ENCODE measurements around the gene GARNL3.

DNA sequence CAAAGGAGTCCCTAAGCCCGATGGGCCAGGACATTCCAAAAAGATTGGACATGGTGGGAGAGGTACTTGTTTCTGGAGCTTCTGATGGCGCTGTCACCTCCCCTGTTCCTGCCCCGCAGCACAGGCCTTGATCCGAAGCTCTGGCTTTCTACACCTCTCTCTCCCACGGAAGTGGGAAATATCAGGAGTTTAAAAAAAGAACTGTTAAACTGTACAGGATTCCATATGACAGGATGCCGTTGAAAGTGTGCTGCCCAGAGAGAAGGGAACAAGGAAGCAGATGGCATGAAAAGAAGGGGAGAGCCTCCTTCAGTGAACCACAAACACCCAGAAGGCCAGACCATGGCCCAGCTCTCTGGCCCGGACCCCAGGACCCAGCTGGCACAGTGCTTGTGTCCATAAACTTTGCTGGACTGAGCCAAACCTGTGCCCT is 105.6 kb downstream of the GARNL3 start:
- TF ChIP-seq, protein P1, sequence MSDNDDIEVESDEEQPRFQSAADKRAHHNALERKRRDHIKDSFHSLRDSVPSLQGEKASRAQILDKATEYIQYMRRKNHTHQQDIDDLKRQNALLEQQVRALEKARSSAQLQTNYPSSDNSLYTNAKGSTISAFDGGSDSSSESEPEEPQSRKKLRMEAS (IDR thresholded peaks at IDR 0.05) = no peak
- TF ChIP-seq SIX1 (CRISPR knock-in tag; IDR thresholded peaks at IDR 0.05; ENCODE audit: borderline replicate concordance) = no peak
- TF ChIP-seq MAFF (IDR thresholded peaks at IDR 0.05; ENCODE audit: low read depth, low read length) = no peak
- no peak for TF ChIP-seq HES4 (CRISPR knock-in tag; IDR thresholded peaks at IDR 0.05; ENCODE audit: borderline replicate concordance)
- no peak for TF ChIP-seq KLF15 (CRISPR knock-in tag; IDR thresholded peaks at IDR 0.05; ENCODE audit: borderline replicate concordance)
- TF ChIP-seq ZNF75D (CRISPR knock-in tag; IDR thresholded peaks at IDR 0.05; ENCODE audit: borderline replicate concordance) = no peak
- TF ChIP-seq, protein P2, sequence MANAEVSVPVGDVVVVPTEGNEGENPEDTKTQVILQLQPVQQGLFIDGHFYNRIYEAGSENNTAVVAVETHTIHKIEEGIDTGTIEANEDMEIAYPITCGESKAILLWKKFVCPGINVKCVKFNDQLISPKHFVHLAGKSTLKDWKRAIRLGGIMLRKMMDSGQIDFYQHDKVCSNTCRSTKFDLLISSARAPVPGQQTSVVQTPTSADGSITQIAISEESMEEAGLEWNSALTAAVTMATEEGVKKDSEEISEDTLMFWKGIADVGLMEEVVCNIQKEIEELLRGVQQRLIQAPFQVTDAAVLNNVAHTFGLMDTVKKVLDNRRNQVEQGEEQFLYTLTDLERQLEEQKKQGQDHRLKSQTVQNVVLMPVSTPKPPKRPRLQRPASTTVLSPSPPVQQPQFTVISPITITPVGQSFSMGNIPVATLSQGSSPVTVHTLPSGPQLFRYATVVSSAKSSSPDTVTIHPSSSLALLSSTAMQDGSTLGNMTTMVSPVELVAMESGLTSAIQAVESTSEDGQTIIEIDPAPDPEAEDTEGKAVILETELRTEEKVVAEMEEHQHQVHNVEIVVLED (CRISPR knock-in tag; IDR thresholded peaks at IDR 0.05; ENCODE audit: borderline replicate concordance) = no peak
- TF ChIP-seq, protein P3, sequence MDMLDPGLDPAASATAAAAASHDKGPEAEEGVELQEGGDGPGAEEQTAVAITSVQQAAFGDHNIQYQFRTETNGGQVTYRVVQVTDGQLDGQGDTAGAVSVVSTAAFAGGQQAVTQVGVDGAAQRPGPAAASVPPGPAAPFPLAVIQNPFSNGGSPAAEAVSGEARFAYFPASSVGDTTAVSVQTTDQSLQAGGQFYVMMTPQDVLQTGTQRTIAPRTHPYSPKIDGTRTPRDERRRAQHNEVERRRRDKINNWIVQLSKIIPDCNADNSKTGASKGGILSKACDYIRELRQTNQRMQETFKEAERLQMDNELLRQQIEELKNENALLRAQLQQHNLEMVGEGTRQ (IDR thresholded peaks at IDR 0.05; ENCODE audit: low read depth, low read length) = no peak
- TF ChIP-seq, protein P3 (CRISPR knock-in tag; IDR thresholded peaks at IDR 0.05; ENCODE audit: borderline replicate concordance) = no peak
- no peak for TF ChIP-seq ZBTB7B (CRISPR knock-in tag; IDR thresholded peaks at IDR 0.05)
